ENCODE results near the gene MRPL23. TPM values are rescaled to one million over a fixed set of nuclear protein-coding genes. Genes with fewer than 3 reads are reported as not detected.

MRPL23 gene
- total RNA-seq, 2 experiments from 2014 or later = 77.5 to 106 TPM

DNA sequence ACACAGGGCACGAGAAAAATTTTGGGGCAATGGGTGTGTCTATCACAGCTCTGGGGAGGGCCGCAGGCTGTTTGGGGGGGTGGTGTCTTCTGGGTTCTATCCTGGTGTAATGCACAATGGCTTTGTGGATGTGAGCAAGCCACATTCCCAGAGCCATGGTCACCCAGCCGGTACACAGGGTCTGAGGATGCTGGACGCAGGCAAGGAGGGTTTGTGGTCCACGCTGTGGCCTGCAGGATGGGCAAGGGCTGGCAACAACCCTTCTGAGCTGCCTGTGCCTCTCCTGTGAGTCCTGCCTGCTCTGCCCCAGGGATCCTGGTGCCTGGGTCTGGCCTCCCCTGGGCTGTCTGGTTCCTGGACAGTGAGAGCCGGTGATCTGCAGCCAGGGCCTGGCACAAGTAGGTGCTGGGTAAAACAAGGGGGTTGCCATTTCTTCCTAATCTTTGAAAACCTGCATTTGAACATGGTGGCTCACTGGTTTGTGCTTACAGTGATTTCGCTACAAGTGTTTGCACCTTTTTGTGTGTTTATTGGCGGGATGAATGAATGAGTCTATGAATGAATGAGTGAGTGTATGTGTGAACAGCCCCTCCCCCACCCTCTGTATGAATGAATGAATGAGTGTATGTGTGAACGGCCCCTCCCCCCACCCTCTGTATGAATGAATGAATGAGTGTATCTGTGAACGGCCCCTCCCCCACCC is 4.4 kb upstream of the MRPL23 start:
- Mint-ChIP-seq H3K27ac (no peak overlapping the region), H3K4me3 (no peak overlapping the region), H3K27me3 (no peaks in the 10 kb centered on the region), H3K4me1 (peaks cover 4% of the 10 kb centered on the region), H3K9me3 (no peaks in the 10 kb centered on the region), H3K36me3 (ENCODE audit: low read depth) (no peaks in the 10 kb centered on the region)
- POLR2A ChIA-PET = no interaction called here
- CTCF ChIA-PET = interaction anchor here (1.1 kb wide), 1 partner anchor 60 kb away, joined by 4 read pairs; no protein-coding TSS in a partner anchor
- peak; percentile 5 for DNase-seq

DNA sequence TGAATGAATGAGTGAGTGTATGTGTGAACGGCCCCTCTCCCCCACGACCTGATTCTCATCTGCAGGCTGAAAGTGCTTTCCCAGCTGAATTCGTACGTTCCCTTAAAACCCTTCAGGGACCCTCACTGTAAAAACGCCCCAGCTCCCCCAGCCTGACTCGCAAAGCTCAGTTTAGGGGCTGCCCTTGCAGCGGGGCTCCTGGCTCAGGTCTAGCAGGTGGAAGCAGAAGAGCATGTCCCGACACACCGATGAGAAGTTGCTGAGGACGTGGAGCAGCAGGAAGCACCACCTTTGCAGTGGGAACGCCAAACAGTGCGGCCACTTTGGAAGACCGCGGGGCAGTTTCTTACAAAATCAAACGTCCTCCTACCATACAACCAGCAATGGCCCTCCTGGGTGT is 3.6 kb upstream of the MRPL23 start:
- Mint-ChIP-seq H3K4me3 (no peak overlapping the region), H3K27ac (no peak overlapping the region), H3K9me3 (no peaks in the 10 kb centered on the region), H3K4me1 (peaks cover 4% of the 10 kb centered on the region), H3K36me3 (ENCODE audit: low read depth) (no peaks in the 10 kb centered on the region), H3K27me3 (no peaks in the 10 kb centered on the region)
- ChIA-PET POLR2A (interaction anchor here (0.6 kb wide), 1 partner anchor 49 kb away, joined by 5 read pairs; no protein-coding TSS in a partner anchor), CTCF (interaction anchor here (1.1 kb wide), 1 partner anchor 61 kb away, joined by 4 read pairs; no protein-coding TSS in a partner anchor)
- peak; percentile 5 for DNase-seq

DNA sequence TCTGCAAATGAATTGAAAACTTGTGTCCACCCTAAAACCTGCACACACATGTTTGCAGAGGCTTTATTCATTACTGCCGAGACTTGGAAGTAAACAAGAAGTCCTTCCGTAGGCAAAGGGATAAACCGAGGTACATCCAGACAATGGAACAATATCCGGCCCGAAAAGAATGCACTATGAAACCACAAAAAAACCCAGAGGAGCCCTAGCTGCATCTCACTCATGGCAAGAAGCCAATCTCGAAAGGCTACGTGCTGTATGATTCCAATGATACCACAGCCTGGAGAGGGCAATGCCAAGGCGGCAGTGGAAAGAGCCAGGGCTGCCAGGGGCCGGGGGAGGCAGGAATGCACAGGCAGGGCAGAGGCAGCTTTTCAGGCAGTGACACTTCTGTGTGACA is 3.2 kb upstream of the MRPL23 start:
- Mint-ChIP-seq H3K27me3 (no peaks in the 10 kb centered on the region), H3K4me1 (peaks cover 3% of the 10 kb centered on the region), H3K27ac (no peak overlapping the region), H3K36me3 (ENCODE audit: low read depth) (no peaks in the 10 kb centered on the region), H3K4me3 (no peak overlapping the region), H3K9me3 (no peaks in the 10 kb centered on the region)
- DNase-seq = peak; percentile 6
- ChIA-PET POLR2A (interaction anchor here (0.6 kb wide), 1 partner anchor 49 kb away, joined by 5 read pairs; no protein-coding TSS in a partner anchor), CTCF (interaction anchor here (1.1 kb wide), 1 partner anchor 62 kb away, joined by 4 read pairs; no protein-coding TSS in a partner anchor)

DNA sequence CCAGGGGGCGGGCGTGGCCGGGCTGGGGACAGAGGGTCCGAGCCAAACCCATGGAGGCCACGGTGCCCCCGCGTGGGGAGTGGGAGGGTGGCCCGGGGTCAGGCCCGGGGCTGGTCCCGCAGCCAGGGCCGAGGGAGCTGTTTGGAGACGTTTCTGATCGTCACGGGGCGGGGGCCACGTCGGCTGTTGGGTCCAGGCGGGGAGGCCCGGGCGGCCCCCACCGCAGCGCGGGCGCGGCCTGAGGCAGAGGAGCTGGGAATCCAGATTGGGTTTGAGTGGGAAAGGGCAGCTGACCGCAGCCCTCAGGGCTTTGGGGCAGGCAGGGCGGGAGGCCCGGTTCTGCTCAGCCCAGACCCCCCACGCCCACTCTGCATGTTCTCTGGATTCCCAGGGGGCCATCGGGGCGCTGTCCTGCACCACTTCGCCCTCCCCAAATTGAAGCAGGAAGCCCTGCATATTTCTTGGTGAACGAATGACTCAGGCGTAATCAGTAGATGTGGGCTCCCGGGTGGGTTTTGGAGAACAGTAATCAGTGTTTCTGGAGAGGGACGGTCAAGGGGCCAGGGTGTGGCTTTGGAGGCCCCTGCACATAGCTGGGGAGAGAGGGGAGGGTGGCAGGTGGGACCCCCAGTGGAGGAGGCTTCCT is 583 bp downstream of the MRPL23 start:
- CTCF ChIA-PET = interaction anchor here (0.5 to 2.4 kb wide), 9 partner anchors 12 to 327 kb away, joined by 3 to 9 read pairs (median 3); no protein-coding TSS in a partner anchor
- Mint-ChIP-seq H3K4me3 (no peak overlapping the region), H3K9me3 (no peaks in the 10 kb centered on the region), H3K36me3 (ENCODE audit: low read depth) (no peaks in the 10 kb centered on the region), H3K4me1 (no peaks in the 10 kb centered on the region), H3K27ac (no peak overlapping the region), H3K27me3 (no peaks in the 10 kb centered on the region)
- POLR2A ChIA-PET = interaction anchor here (0.6 kb wide), 1 partner anchor 203 kb away, joined by 3 read pairs; no protein-coding TSS in a partner anchor
- no peak for DNase-seq

DNA sequence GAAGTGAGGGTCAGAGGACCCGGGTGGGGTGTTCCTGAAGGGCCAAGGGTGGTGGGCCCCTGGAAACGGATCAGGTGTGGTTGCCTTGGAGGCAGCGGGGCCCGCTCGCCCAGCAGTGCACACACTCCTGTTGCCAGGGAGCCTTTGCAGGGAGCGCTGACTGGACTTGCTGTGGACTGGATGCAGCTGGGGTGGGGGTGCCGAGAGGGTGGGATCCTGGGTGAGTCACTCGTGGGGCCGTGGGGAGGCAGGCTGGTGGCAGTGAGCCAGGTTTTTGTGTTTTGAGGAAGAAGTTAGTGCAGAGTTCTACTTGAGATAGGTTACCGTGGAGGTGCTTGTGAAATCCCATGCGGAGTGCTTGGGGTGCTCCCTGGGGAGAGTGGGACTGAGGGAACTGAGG is 1.3 kb downstream of the MRPL23 start:
- Mint-ChIP-seq H3K9me3 (no peaks in the 10 kb centered on the region), H3K4me1 (no peaks in the 10 kb centered on the region), H3K27me3 (no peaks in the 10 kb centered on the region), H3K36me3 (ENCODE audit: low read depth) (no peaks in the 10 kb centered on the region), H3K4me3 (no peak overlapping the region), H3K27ac (no peak overlapping the region)
- POLR2A ChIA-PET = no interaction called here
- no peak for DNase-seq
- CTCF ChIA-PET = interaction anchor here (1.0 to 3.2 kb wide), 9 partner anchors 11 to 298 kb away, joined by 3 to 9 read pairs (median 5); no protein-coding TSS in a partner anchor

DNA sequence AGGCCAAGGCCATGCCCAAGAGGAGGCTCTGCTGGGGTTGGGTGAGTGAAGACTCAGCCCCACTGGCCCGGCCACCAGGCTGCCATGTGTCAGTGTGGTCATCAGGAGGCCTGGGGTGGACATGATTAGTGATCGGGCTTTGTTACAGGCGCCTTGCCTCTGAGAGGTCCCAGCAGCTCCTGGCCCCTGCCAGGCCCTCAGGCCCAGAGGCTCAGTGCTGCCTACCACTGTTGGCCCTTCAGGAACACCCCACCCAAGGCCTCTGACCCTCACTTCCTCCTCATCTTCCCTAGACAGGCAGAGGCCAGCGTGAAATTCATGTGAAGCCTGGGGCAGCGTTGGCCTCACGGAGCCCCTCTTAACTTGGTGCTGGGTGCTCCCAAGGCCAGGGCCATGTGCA is 2.2 kb downstream of the MRPL23 start:
- CTCF ChIA-PET = interaction anchor here (0.6 to 3.2 kb wide), 6 partner anchors 10 to 73 kb away, joined by 3 to 9 read pairs (median 4); no protein-coding TSS in a partner anchor
- Mint-ChIP-seq H3K9me3 (no peaks in the 10 kb centered on the region), H3K27ac (no peak overlapping the region), H3K36me3 (ENCODE audit: low read depth) (no peaks in the 10 kb centered on the region), H3K4me1 (no peaks in the 10 kb centered on the region), H3K27me3 (no peaks in the 10 kb centered on the region), H3K4me3 (no peak overlapping the region)
- DNase-seq = no peak
- POLR2A ChIA-PET = no interaction called here

DNA sequence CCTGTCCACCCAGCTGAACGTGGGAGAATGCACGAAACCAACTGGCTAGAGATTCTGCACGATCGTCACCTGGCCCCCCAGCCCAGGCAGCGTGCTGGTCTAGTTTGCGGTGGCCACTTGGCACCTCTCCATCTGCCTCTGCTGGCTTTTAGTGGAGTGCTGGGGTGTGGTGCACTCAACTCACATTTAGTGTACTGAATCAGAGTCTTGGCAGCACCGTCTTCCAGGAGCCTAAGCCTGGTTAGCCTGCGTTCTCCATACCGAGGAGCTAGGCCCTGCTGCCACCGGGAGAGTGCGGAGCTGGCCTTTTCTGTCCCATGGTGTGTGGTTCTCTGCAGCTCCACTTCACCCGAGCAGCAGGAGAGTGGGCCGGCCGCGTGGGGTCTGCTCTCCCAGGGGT is 2.8 kb downstream of the MRPL23 start:
- Mint-ChIP-seq H3K27ac (no peak overlapping the region), H3K4me1 (no peaks in the 10 kb centered on the region)
- POLR2A ChIA-PET = no interaction called here

DNA sequence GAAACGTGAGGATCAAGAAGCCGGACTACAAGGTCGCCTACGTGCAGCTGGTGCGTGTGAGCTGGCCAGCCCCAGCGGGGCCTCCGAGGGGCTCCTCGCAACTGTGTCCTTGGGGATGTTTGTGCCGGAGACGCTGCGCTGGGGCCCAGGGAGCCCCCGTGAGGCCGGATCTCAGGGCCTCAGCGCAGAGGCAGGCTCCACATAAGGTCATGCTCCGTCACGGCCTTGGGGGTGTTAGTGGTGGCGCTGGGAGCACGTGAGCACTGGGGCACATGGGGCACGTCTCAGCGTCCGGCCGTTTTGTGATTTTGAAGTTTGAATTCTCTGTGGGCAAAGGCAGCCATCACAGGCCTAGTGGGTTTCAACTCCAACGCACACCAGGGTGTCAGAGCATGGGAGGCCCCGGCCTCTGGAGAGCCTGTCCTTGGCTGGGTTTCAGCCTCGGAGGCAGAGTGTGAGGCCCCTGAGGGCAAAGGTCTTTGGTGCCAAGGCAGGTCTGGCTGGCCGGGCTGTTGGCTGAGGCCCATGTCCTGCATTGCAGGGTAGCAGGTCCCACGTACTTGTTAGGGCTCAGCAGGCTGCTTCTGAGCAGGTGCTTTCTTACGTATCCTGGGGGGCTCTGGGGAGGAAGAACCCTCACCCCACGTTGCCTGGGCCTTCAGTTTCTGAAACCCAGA is 5.8 kb downstream of the MRPL23 start:
- ChIA-PET CTCF (no interaction called here), POLR2A (no interaction called here)
- no peaks in the 10 kb centered on the region for H3K36me3 Mint-ChIP-seq (ENCODE audit: low read depth)
- no peaks in the 10 kb centered on the region for H3K4me1 Mint-ChIP-seq
- no peak overlapping the region for H3K27ac Mint-ChIP-seq
- no peaks in the 10 kb centered on the region for H3K27me3 Mint-ChIP-seq
- no peaks in the 10 kb centered on the region for H3K9me3 Mint-ChIP-seq
- no peak overlapping the region for H3K4me3 Mint-ChIP-seq
- no peak for DNase-seq

More for the DNA sequence above, 2.8 kb downstream of the MRPL23 start:
- CTCF ChIA-PET = interaction anchor here (1.5 to 3.2 kb wide), 4 partner anchors 9 to 256 kb away, joined by 4 to 9 read pairs (median 8); no protein-coding TSS in a partner anchor
- Mint-ChIP-seq H3K27me3 (no peaks in the 10 kb centered on the region), H3K9me3 (no peaks in the 10 kb centered on the region), H3K36me3 (ENCODE audit: low read depth) (no peaks in the 10 kb centered on the region), H3K4me3 (no peak overlapping the region)
- no peak for DNase-seq

DNA sequence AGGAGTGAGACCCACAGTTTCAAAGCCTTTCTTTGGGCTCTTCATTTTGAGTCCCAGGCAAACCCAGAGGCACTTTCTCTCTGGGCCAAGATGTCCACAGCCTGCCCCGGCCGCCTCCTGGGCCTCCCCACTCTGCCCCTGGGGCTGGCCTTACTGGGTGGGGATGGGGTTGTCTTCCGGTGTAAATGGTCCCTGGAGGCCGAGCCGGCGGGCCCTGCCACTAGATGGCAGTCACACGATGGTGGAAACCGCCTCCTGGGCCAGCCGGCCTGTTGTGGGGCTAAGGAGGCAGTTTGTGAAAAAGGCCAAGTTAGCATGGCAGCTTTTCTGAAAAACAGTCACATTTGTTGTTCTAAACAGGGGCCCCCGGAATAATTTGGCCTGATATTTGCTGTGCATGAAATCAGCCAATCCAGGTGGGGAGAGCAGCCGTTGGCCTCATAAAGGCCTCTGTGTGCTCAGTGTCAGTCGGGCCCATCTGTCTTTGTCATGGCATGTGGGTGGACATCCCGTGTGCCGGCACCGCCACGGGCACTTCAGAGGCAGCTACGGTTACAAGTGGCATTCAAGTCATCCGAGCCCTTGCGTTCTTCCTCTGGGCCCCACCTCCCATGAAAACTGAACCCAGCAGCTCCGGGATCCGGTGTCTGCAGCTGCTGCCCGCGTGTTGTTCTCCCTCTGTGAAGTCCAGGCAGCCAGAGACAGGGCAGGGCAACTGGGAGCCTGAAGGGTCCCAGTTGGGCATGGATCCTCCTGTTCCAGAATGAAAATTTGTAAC is 6.5 kb downstream of the MRPL23 start:
- Mint-ChIP-seq H3K27ac (no peak overlapping the region), H3K4me1 (no peaks in the 10 kb centered on the region), H3K36me3 (ENCODE audit: low read depth) (no peaks in the 10 kb centered on the region), H3K27me3 (no peaks in the 10 kb centered on the region), H3K4me3 (no peak overlapping the region), H3K9me3 (no peaks in the 10 kb centered on the region)
- ChIA-PET POLR2A (no interaction called here), CTCF (interaction anchor here (1.4 kb wide), 1 partner anchor 49 kb away, joined by 3 read pairs; no protein-coding TSS in a partner anchor)
- DNase-seq = peak; percentile 7

DNA sequence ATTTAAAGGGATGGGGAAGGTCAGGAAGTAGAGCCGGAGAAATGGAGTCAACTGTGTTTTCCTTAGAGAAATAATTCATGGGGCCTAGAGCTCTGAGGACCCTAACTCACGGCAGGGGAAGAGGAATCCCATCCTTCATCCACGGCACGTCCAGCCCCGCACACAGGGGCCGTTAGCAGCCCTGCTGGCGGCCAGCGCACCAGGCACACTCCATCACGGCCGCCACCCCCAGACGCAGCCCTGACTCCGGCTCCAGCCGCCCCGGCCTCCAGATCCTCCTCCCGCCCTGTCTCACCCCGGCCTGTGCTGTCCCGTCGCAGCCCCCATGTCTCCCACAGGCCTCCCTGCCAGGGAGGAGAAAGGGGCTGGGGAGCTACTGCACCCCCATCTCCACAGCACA is 11.2 kb downstream of the MRPL23 start:
- Mint-ChIP-seq H3K27me3 (no peaks in the 10 kb centered on the region), H3K4me3 (no peak overlapping the region), H3K4me1 (no peaks in the 10 kb centered on the region), H3K36me3 (ENCODE audit: low read depth) (no peaks in the 10 kb centered on the region), H3K9me3 (no peaks in the 10 kb centered on the region), H3K27ac (no peak overlapping the region)
- POLR2A ChIA-PET = no interaction called here
- CTCF ChIA-PET = interaction anchor here (2.3 kb wide), 1 partner anchor 10 kb away, joined by 9 read pairs; no protein-coding TSS in a partner anchor
- DNase-seq = no peak

DNA sequence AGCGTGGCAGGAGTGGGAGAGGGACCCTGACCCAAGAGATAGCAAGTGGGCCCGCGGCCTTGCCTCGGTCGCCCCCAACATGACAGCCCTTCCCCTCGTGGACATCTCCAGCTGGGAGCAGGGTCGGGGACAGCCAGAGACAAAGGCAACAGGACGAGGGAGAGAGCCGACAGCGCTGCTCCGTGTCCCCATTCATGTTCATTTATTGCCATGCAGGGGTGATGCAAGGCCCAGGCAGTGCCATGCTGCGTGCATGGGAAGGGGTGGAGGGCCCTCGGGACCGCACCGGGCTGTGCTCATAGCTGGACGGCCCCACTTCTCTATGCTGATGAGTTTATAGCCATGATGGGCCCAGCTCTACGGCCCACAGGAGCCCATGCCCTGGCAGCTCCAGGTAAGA is 12.7 kb downstream of the MRPL23 start:
- POLR2A ChIA-PET = no interaction called here
- Mint-ChIP-seq H3K4me1 (no peaks in the 10 kb centered on the region), H3K27ac (no peak overlapping the region), H3K4me3 (no peak overlapping the region), H3K27me3 (no peaks in the 10 kb centered on the region), H3K36me3 (ENCODE audit: low read depth) (no peaks in the 10 kb centered on the region), H3K9me3 (no peaks in the 10 kb centered on the region)
- DNase-seq = no peak
- CTCF ChIA-PET = interaction anchor here (2.3 kb wide), 1 partner anchor 11 kb away, joined by 9 read pairs; no protein-coding TSS in a partner anchor

DNA sequence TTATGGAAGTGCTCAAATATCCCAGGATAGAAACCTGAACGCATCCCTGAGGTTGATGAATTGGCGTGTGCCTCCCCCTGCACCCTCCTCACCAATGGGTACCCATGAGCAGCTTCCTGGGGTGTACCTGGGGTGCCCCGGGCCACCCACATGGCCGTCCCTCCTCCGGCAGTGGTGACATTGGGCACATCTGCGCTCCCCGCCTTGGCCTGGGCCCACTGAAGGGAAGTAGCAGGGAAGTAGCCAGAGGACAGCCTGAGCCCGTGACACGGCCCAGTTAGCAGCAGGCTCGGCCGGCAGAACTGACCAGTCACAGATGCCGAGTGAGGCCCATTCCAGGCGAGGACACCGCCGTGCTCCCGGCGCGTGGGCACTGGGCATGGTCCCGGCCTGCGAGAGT is 16.7 kb downstream of the MRPL23 start:
- no peak for DNase-seq
- CTCF ChIA-PET = no interaction called here
- Mint-ChIP-seq H3K9me3 (no peaks in the 10 kb centered on the region), H3K27ac (no peak overlapping the region), H3K4me1 (no peaks in the 10 kb centered on the region), H3K4me3 (no peak overlapping the region), H3K27me3 (no peaks in the 10 kb centered on the region), H3K36me3 (ENCODE audit: low read depth) (no peaks in the 10 kb centered on the region)
- POLR2A ChIA-PET = no interaction called here
